HS-5 (cell line): ENCODE data around the gene POM121L12.

Experiments
- DNase-seq: peaks from one replicate; pipeline ENCODE4 v3.0.0-alpha.2; 2012; ENCODE audit warnings: low read depth

The POM121L12 gene

GRCh38 chr7:53035499-53036412, at the start of gene POM121L12:
Gene POM121L12, plus strand, starts transcription at chr7:53035633. Its CDS starts 39 bp downstream, at chr7:53035672.
- DNase-seq: no peak

GRCh38 chr7:52992001-52992400, 43.4 kb upstream of the POM121L12 start:
- no peak for DNase-seq

- no peak for DNase-seq
Observed at GRCh38 chr7:52992479-52993162, 42.8 kb upstream of the POM121L12 start.

GRCh38 chr7:52995676-52996075, 39.8 kb upstream of the POM121L12 start:
- DNase-seq: no peak

- DNase-seq: no peak
Observed at GRCh38 chr7:53001221-53001620, 34.2 kb upstream of the POM121L12 start.

GRCh38 chr7:53002389-53002788, 33.0 kb upstream of the POM121L12 start:
- DNase-seq: no peak

- DNase-seq: no peak
Observed at GRCh38 chr7:53003653-53004445, 31.6 kb upstream of the POM121L12 start.

- no peak for DNase-seq
Observed at GRCh38 chr7:53013925-53014324, 21.5 kb upstream of the POM121L12 start.

- DNase-seq: no peak
Observed at GRCh38 chr7:53015463-53015862, 20.0 kb upstream of the POM121L12 start.

GRCh38 chr7:53022893-53023292, 12.5 kb upstream of the POM121L12 start:
- no peak for DNase-seq

GRCh38 chr7:53048638-53049037, 13.2 kb downstream of the POM121L12 start:
- DNase-seq: no peak

- DNase-seq: no peak
Observed at GRCh38 chr7:53050433-53050832, 15.0 kb downstream of the POM121L12 start.

- DNase-seq: no peak
Observed at GRCh38 chr7:53059591-53059990, 24.2 kb downstream of the POM121L12 start.

GRCh38 chr7:53060066-53060465, 24.6 kb downstream of the POM121L12 start:
- no peak for DNase-seq

- no peak for DNase-seq
Observed at GRCh38 chr7:53062796-53063195, 27.4 kb downstream of the POM121L12 start.

GRCh38 chr7:53068673-53069072, 33.2 kb downstream of the POM121L12 start:
- DNase-seq: no peak

GRCh38 chr7:53070883-53071282, 35.5 kb downstream of the POM121L12 start:
- no peak for DNase-seq
